Right lung (tissue), 5 donors: ENCODE data around the gene GPATCH2. TPM values are rescaled to one million over a fixed set of nuclear protein-coding genes. Genes with fewer than 3 reads are reported as not detected.

Experiments
- polyA plus RNA-seq, 5 donors: library from polyadenylated mRNA; unstranded; fragments of 120-200 nt; gene quantifications; one replicate each; pipeline versions ENCODE4 v1.2.1 to v1.2.3, GENCODE V29; 2013; ENCODE audit warnings: inconsistent platforms in 1 of 5, low replicate concordance in 1 of 5; ENCODE audit not compliant: insufficient read length in 5 of 5, insufficient read depth in 1 of 5

GPATCH2 gene
- polyA plus RNA-seq, 5 donors, result 17.3 to 28.6 (median 26.7) TPM

Other genes starting within 250 kb of the GPATCH2 start
- 1 to 10 TPM; 3.9 to 9.7 (median 7.9) TPM for gene SPATA17, start 254 bp upstream of the GPATCH2 start, polyA plus RNA-seq